Keratinocyte (primary cell): ENCODE data around the gene CHCHD10. TPM values are rescaled to one million over a fixed set of nuclear protein-coding genes. Genes with fewer than 3 reads are reported as not detected.

ENCODE experiments used
- DNase-seq: peaks from one replicate; pipeline ENCODE4 v3.0.0-alpha.2; 2011; ENCODE audit warnings: low read depth, missing footprints, low spot score
- FAIRE-seq: peaks from 2 replicates; lab custom pipeline; 2011; peaks lifted over from hg19 to GRCh38; lab: Jason Lieb, UNC
- H2AFZ ChIP-seq: 2 replicates; pipeline ENCODE4 v1.6.0; 2012; ENCODE audit warnings: low read length, control low read depth, inconsistent platforms; ENCODE audit not compliant: control insufficient read depth
- H3K27ac ChIP-seq: 2 replicates; pipeline ENCODE4 v1.5.1; 2011; ENCODE audit warnings: low read length; ENCODE audit not compliant: control insufficient read depth, insufficient read depth
- H3K27me3 ChIP-seq: 3 replicates; pipeline ENCODE4 v1.6.0; 2011; ENCODE audit warnings: low read length; ENCODE audit not compliant: control insufficient read depth, insufficient read depth; ENCODE audit errors: extremely low read depth
- H3K36me3 ChIP-seq, 2 experiments: 2 replicates in 1 of 2; 3 replicates in 1 of 2; pipeline ENCODE4 v1.5.1; 2011; ENCODE audit warnings: low read length in 2 of 2, mild to moderate bottlenecking in 1 of 2; ENCODE audit not compliant: control insufficient read depth in 2 of 2, insufficient read depth in 2 of 2; ENCODE audit errors: extremely low read depth in 1 of 2
- H3K4me1 ChIP-seq: 3 replicates; pipeline ENCODE4 v1.5.1; 2011; ENCODE audit warnings: low read length; ENCODE audit not compliant: control insufficient read depth, insufficient read depth; ENCODE audit errors: extremely low read depth
- H3K4me2 ChIP-seq: 3 replicates; pipeline ENCODE4 v1.6.0; 2011; ENCODE audit warnings: low read depth, low read length; ENCODE audit not compliant: control insufficient read depth, insufficient read depth; ENCODE audit errors: extremely low read depth
- H3K4me3 ChIP-seq, 3 experiments: fragments of 200-600 bp in 1 of 3; sonication (generic) in 1 of 3; 2 replicates in 2 of 3; 3 replicates in 1 of 3; pipeline ENCODE4 v1.5.1; 2011 to 2016; ENCODE audit warnings: low read length in 3 of 3, mild to moderate bottlenecking in 3 of 3, control low read depth in 2 of 3, inconsistent platforms in 1 of 3, low read depth in 1 of 3, mixed read lengths in 1 of 3, mixed run types in 1 of 3, moderate library complexity in 1 of 3; ENCODE audit not compliant: control insufficient read depth in 2 of 3, insufficient read depth in 2 of 3; ENCODE audit errors: extremely low read depth in 1 of 3
- H3K79me2 ChIP-seq: 2 replicates; pipeline ENCODE4 v1.6.0; 2012; ENCODE audit warnings: low read length; ENCODE audit not compliant: control insufficient read depth, insufficient read depth
- H3K9ac ChIP-seq: 3 replicates; pipeline ENCODE4 v1.6.0; 2011; ENCODE audit warnings: low read length; ENCODE audit not compliant: control insufficient read depth, insufficient read depth; ENCODE audit errors: extremely low read depth
- H3K9me1 ChIP-seq: 3 replicates; pipeline ENCODE4 v1.6.0; 2011; ENCODE audit warnings: low read length; ENCODE audit not compliant: control insufficient read depth, insufficient read depth; ENCODE audit errors: extremely low read depth
- H3K9me3 ChIP-seq: 2 replicates; pipeline ENCODE4 v1.5.1; 2012; ENCODE audit warnings: low read depth, low read length; ENCODE audit not compliant: control insufficient read depth
- H4K20me1 ChIP-seq: 3 replicates; pipeline ENCODE4 v1.6.0; 2011; ENCODE audit warnings: low read length; ENCODE audit not compliant: control insufficient read depth, insufficient read depth; ENCODE audit errors: extremely low read depth
- EZH2 ChIP-seq: IDR thresholded peaks from one replicate; pipeline ENCODE4 v1.6.1; 2012; ENCODE audit warnings: inconsistent platforms, mild to moderate bottlenecking, low read length, moderate library complexity
- dilution Hi-C: fragments of 300-500 bp; cut with MboI; formaldehyde crosslinking; loops from one replicate; pipeline ENCODE4 v1.7.0; 2020; ENCODE audit warnings: low sequenced_read_pairs; ENCODE audit not compliant: extremely low pct_ligation_motif_present
- polyA plus RNA-seq, 5 experiments: library from polyadenylated mRNA; depleted of rRNA in 3 of 5; stranded (reverse) in 3 of 5; stranded (forward) in 1 of 5; unstranded in 1 of 5; fragments of >200 nt; gene quantifications; 1 replicate in 1 of 5; 2 replicates in 3 of 5; 3 replicates in 1 of 5; pipeline versions ENCODE4 v1.2.1 to v1.2.3, GENCODE V29; 2011 to 2012; ENCODE audit warnings: missing spikeins in 2 of 5, low read depth in 1 of 5, low replicate concordance in 1 of 5
- TF ChIP-seq, protein P1 (sequence below), 3 experiments: IDR thresholded peaks in 1 of 3; conservative IDR thresholded peaks in 1 of 3; optimal IDR thresholded peaks in 1 of 3; 2 replicates in 2 of 3; 3 replicates in 1 of 3; pipeline versions ENCODE3 to v1.5.1; 2011; ENCODE audit warnings: low read length in 3 of 3, mild to moderate bottlenecking in 3 of 3, moderate library complexity in 2 of 3, control low read depth in 1 of 3, inconsistent platforms in 1 of 3; ENCODE audit not compliant: insufficient read depth in 2 of 3; ENCODE audit errors: extremely low read depth in 1 of 3

Gene CHCHD10
- polyA plus RNA-seq, 1 donor (not counting 4 experiments of a cell fraction or from before 2014, with no cell fraction given): 10.4 TPM

GRCh38 chr22:23812378-23812777 lies 44.6 kb upstream of the CHCHD10 start:
- H3K4me3 ChIP-seq: no peak overlapping the region
- H3K4me1 ChIP-seq: no peaks in the 10 kb centered on the region
- no peak overlapping the region for H3K4me2 ChIP-seq
- no peak for DNase-seq
- H3K79me2 ChIP-seq: no peaks in the 10 kb centered on the region
- H3K36me3 ChIP-seq: peaks cover 9 to 10% of the 10 kb centered on the region in 2 experiments
- no peaks in the 10 kb centered on the region for H3K9me1 ChIP-seq
- no peaks in the 10 kb centered on the region for H3K27me3 ChIP-seq
- H4K20me1 ChIP-seq: no peaks in the 10 kb centered on the region
- no peak overlapping the region for H3K9ac ChIP-seq
- dilution Hi-C loops: no loop called here
- no peak overlapping the region for H3K27ac ChIP-seq
- no peak for FAIRE-seq
- H2AFZ ChIP-seq: no peak overlapping the region
- H3K9me3 ChIP-seq: no peaks in the 10 kb centered on the region
- TF ChIP-seq, protein P1, sequence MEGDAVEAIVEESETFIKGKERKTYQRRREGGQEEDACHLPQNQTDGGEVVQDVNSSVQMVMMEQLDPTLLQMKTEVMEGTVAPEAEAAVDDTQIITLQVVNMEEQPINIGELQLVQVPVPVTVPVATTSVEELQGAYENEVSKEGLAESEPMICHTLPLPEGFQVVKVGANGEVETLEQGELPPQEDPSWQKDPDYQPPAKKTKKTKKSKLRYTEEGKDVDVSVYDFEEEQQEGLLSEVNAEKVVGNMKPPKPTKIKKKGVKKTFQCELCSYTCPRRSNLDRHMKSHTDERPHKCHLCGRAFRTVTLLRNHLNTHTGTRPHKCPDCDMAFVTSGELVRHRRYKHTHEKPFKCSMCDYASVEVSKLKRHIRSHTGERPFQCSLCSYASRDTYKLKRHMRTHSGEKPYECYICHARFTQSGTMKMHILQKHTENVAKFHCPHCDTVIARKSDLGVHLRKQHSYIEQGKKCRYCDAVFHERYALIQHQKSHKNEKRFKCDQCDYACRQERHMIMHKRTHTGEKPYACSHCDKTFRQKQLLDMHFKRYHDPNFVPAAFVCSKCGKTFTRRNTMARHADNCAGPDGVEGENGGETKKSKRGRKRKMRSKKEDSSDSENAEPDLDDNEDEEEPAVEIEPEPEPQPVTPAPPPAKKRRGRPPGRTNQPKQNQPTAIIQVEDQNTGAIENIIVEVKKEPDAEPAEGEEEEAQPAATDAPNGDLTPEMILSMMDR (optimal IDR thresholded peaks at IDR 0.05 in 1 of 3, IDR thresholded peaks at IDR 0.05 in 1 of 3, conservative IDR thresholded peaks at IDR 0.05 in 1 of 3; ENCODE audit: extremely low read depth in 1 of 3, insufficient read depth in 2 of 3, low read length in 3 of 3): no peak
- no peak for TF ChIP-seq EZH2

- no peaks in the 10 kb centered on the region for H4K20me1 ChIP-seq
- H3K27ac ChIP-seq: no peak overlapping the region
- H2AFZ ChIP-seq: no peak overlapping the region
- H3K9ac ChIP-seq: no peak overlapping the region
- no peaks in the 10 kb centered on the region for H3K79me2 ChIP-seq
- FAIRE-seq (no peak), DNase-seq (no peak)
- no peaks in the 10 kb centered on the region for H3K9me3 ChIP-seq
- H3K27me3 ChIP-seq: no peaks in the 10 kb centered on the region
- H3K9me1 ChIP-seq: no peaks in the 10 kb centered on the region
- H3K4me3 ChIP-seq: no peak overlapping the region
- no peak for TF ChIP-seq EZH2
- TF ChIP-seq, protein P1 (optimal IDR thresholded peaks at IDR 0.05 in 1 of 3, IDR thresholded peaks at IDR 0.05 in 1 of 3, conservative IDR thresholded peaks at IDR 0.05 in 1 of 3; ENCODE audit: extremely low read depth in 1 of 3, insufficient read depth in 2 of 3, low read length in 3 of 3): no peak
- dilution Hi-C loops: no loop called here
- H3K4me1 ChIP-seq: no peaks in the 10 kb centered on the region
- H3K36me3 ChIP-seq: peaks cover 21 to 25% of the 10 kb centered on the region in 2 experiments
- no peak overlapping the region for H3K4me2 ChIP-seq
Measured at GRCh38 chr22:23806837-23807236, 39.1 kb upstream of the CHCHD10 start.
